RWPE2 (cell line): Measurements from ENCODE around the gene KLHDC7B.

ENCODE experiments used
- ATAC-seq: fragments of 200-7000 bp; cut with Tn5 transposase; 3 replicates; pipeline ENCODE4 v1.9.1; 2021; ENCODE audit warnings: low read depth
- DNase-seq: peaks from one replicate; pipeline ENCODE4 v3.0.0-alpha.2; 2020; ENCODE audit warnings: low spot score
- H3K27ac ChIP-seq: fragments of 450-650 bp; 2 replicates; pipeline ENCODE4 v1.5.1; 2017; ENCODE audit warnings: mild to moderate bottlenecking; ENCODE audit not compliant: poor library complexity, severe bottlenecking
- H3K27me3 ChIP-seq: fragments of 250-450 bp; sonication (Bioruptor Pico); 2 replicates; pipeline ENCODE4 v1.5.1; 2021; ENCODE audit warnings: mild to moderate bottlenecking, moderate library complexity; ENCODE audit not compliant: insufficient read depth, poor library complexity, severe bottlenecking
- H3K36me3 ChIP-seq: fragments of 250-450 bp; sonication (Bioruptor Pico); 2 replicates; pipeline ENCODE4 v1.5.1; 2020; ENCODE audit warnings: low read depth, mild to moderate bottlenecking, moderate library complexity
- H3K4me1 ChIP-seq: fragments of 250-450 bp; sonication (Bioruptor Pico); 2 replicates; pipeline ENCODE4 v1.5.1; 2021; ENCODE audit warnings: mild to moderate bottlenecking, moderate library complexity; ENCODE audit not compliant: insufficient read depth, poor library complexity, severe bottlenecking
- H3K4me3 ChIP-seq: fragments of 250-450 bp; sonication (Bioruptor Pico); 2 replicates; pipeline ENCODE4 v1.5.1; 2021; ENCODE audit warnings: mild to moderate bottlenecking, moderate library complexity; ENCODE audit not compliant: severe bottlenecking
- H3K9me3 ChIP-seq: fragments of 250-450 bp; sonication (Bioruptor Pico); 2 replicates; pipeline ENCODE4 v1.5.1; 2021; ENCODE audit warnings: mild to moderate bottlenecking, moderate library complexity; ENCODE audit not compliant: severe bottlenecking
- CTCF ChIP-seq: fragments of 450-650 bp; IDR thresholded peaks from one replicate; pipeline ENCODE4 v1.5.1; 2017; ENCODE audit warnings: mild to moderate bottlenecking, moderate library complexity; ENCODE audit not compliant: poor library complexity, severe bottlenecking

Gene KLHDC7B

DNA sequence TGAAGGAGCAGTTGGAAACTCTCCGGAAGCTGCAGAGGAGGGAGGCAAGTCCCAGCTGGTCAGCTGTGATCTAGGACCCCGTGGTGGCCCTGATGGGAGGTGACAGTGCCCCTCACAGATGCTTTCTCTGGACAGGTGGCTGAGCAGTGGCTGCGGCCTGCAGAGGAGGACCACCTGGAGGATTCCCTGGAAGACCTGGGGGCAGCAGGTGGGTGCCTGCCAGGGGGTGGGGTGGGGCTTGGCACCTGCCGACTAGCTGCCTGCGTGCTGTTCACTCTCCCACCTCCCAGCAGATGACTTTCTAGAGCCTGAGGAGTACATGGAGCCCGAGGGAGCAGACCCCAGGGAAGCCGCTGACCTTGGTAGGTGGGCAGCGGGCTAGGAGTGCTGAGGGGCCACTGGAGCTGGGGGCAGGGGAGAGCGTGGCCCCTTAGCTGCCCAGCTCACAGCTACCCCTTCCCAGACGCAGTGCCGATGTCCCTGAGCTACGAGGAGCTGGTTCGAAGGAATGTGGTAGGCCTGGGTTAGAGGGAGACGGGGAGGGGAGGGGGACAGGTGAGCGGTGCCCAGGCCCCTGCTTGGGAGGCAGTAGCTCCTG lies 23.4 kb upstream of the KLHDC7B start:
- TF ChIP-seq CTCF: no peak
- Histone ChIP-seq H3K27ac (no peak overlapping the region), H3K27me3 (no peaks in the 10 kb centered on the region), H3K36me3 (peaks cover 24% of the 10 kb centered on the region), H3K9me3 (no peaks in the 10 kb centered on the region), H3K4me1 (no peaks in the 10 kb centered on the region), H3K4me3 (no peak overlapping the region)
- DNase-seq (no peak), ATAC-seq (no peak)

- Histone ChIP-seq H3K4me1 (no peaks in the 10 kb centered on the region), H3K36me3 (peaks cover 18% of the 10 kb centered on the region), H3K27me3 (no peaks in the 10 kb centered on the region), H3K27ac (no peak overlapping the region), H3K4me3 (no peak overlapping the region), H3K9me3 (no peaks in the 10 kb centered on the region)
- TF ChIP-seq CTCF: no peak
- ATAC-seq: no peak
- peak; percentile 52 for DNase-seq
Measured at GRCh38 chr22:50522806-50523438, 22.8 kb upstream of the KLHDC7B start.

GRCh38 chr22:50523458-50523805 lies 22.3 kb upstream of the KLHDC7B start:
- H3K4me1 ChIP-seq: no peaks in the 10 kb centered on the region
- TF ChIP-seq CTCF: no peak
- peaks cover 17% of the 10 kb centered on the region for H3K36me3 ChIP-seq
- no peaks in the 10 kb centered on the region for H3K9me3 ChIP-seq
- no peak overlapping the region for H3K4me3 ChIP-seq
- no peak for DNase-seq
- no peak for ATAC-seq
- H3K27me3 ChIP-seq: no peaks in the 10 kb centered on the region
- no peak overlapping the region for H3K27ac ChIP-seq

- Histone ChIP-seq H3K36me3 (peaks cover 17% of the 10 kb centered on the region), H3K27ac (peak overlapping the region; percentile 81), H3K4me1 (no peaks in the 10 kb centered on the region), H3K9me3 (no peaks in the 10 kb centered on the region), H3K27me3 (no peaks in the 10 kb centered on the region), H3K4me3 (peak overlapping the region; percentile 51)
- no peak for TF ChIP-seq CTCF
- ATAC-seq (no peak), DNase-seq (peak; percentile 55)
Measured at GRCh38 chr22:50523806-50524675, 21.7 kb upstream of the KLHDC7B start.
